OCI-LY7 (cell line): ENCODE measurements around the gene WNT11.

ENCODE experiments used
- CTCF ChIP-seq: fragments of 200-600 bp; sonication (generic); conservative IDR thresholded peaks from 2 replicates; pipeline ENCODE4 v1.5.1; 2014; ENCODE audit warnings: mild to moderate bottlenecking, antibody characterized with exemption, low read length, moderate library complexity, mixed read lengths
- EZH2phosphoT487 ChIP-seq: fragments of 200-600 bp; sonication (generic); IDR thresholded peaks from 2 replicates; pipeline ENCODE4 v1.6.1; 2018; ENCODE audit warnings: low read depth, borderline replicate concordance, mild to moderate bottlenecking, mixed run types, antibody characterized with exemption, low read length, moderate library complexity, mixed read lengths

- TF ChIP-seq CTCF: no peak
- TF ChIP-seq EZH2phosphoT487: no peak
These were observed 24.1 kb upstream of the WNT11 start for GRCh38 chr11:76230392-76230791.
